ENCODE data around the gene ZIM2.
"Not testable (repeated sequence)": the region's sequence is repeated elsewhere in the genome, so short reads cannot be mapped to it uniquely, and the experiment has no call there.

Gene ZIM2

GRCh38 chr19:56840451-56841192 is at the start of gene ZIM2, which contains the start of gene PEG3:
TSS of gene ZIM2 (minus strand) at chr19:56840726. CDS start at chr19:56824277, 16,449 bp downstream.
TSS of gene PEG3 (minus strand) at chr19:56840726. CDS start at chr19:56824655, 16,071 bp downstream.
- no peak for DNase-seq (ENCODE audit: low spot score)

- no peak for DNase-seq (ENCODE audit: low spot score)
Observed at GRCh38 chr19:56885173-56885985, 44.9 kb upstream of the ZIM2 start.

- no peak for DNase-seq (ENCODE audit: low spot score)
Observed at GRCh38 chr19:56884441-56884840, 43.9 kb upstream of the ZIM2 start.

- no peak for DNase-seq (ENCODE audit: low spot score)
Observed at GRCh38 chr19:56880592-56881190, 40.2 kb upstream of the ZIM2 start.

- no peak for DNase-seq (ENCODE audit: low spot score)
Observed at GRCh38 chr19:56877069-56877715, 36.7 kb upstream of the ZIM2 start.

GRCh38 chr19:56875717-56876116 is 35.2 kb upstream of the ZIM2 start:
- DNase-seq (ENCODE audit: low spot score) = no peak

- DNase-seq (ENCODE audit: low spot score) = no peak
Observed at GRCh38 chr19:56874530-56874929, 34.0 kb upstream of the ZIM2 start.

- DNase-seq (ENCODE audit: low spot score) = no peak
Observed at GRCh38 chr19:56873493-56873892, 33.0 kb upstream of the ZIM2 start.

- no peak for DNase-seq (ENCODE audit: low spot score)
Observed at GRCh38 chr19:56869886-56870285, 29.4 kb upstream of the ZIM2 start.

- DNase-seq (ENCODE audit: low spot score) = no peak
Observed at GRCh38 chr19:56868446-56868845, 27.9 kb upstream of the ZIM2 start.

GRCh38 chr19:56866538-56866937 is 26.0 kb upstream of the ZIM2 start:
- no peak for DNase-seq (ENCODE audit: low spot score)

GRCh38 chr19:56864443-56865125 is 24.1 kb upstream of the ZIM2 start:
- no peak for DNase-seq (ENCODE audit: low spot score)

- DNase-seq (ENCODE audit: low spot score) = no peak
Observed at GRCh38 chr19:56862741-56863140, 22.2 kb upstream of the ZIM2 start.

GRCh38 chr19:56860409-56860808 is 19.9 kb upstream of the ZIM2 start:
- not testable (repeated sequence) for DNase-seq (ENCODE audit: low spot score)

- no peak for DNase-seq (ENCODE audit: low spot score)
Observed at GRCh38 chr19:56858026-56858425, 17.5 kb upstream of the ZIM2 start.

- DNase-seq (ENCODE audit: low spot score) = no peak
Observed at GRCh38 chr19:56856822-56857221, 16.3 kb upstream of the ZIM2 start.

GRCh38 chr19:56852361-56852760 is 11.8 kb upstream of the ZIM2 start:
- not testable (repeated sequence) for DNase-seq (ENCODE audit: low spot score)

GRCh38 chr19:56848166-56848565 is 7.6 kb upstream of the ZIM2 start:
- DNase-seq (ENCODE audit: low spot score) = no peak

- no peak for DNase-seq (ENCODE audit: low spot score)
Observed at GRCh38 chr19:56842412-56842811, 1.9 kb upstream of the ZIM2 start.

- no peak for DNase-seq (ENCODE audit: low spot score)
Observed at GRCh38 chr19:56841193-56841543, 642 bp upstream of the ZIM2 start.

GRCh38 chr19:56839652-56840450 is 675 bp downstream of the ZIM2 start:
- no peak for DNase-seq (ENCODE audit: low spot score)
